Urinary bladder (tissue), 4 donors: ENCODE data around the gene PDE6H. TPM values are rescaled to one million over a fixed set of nuclear protein-coding genes. Genes with fewer than 3 reads are reported as not detected.

Experiments used
- DNase-seq: peaks from one replicate; pipeline ENCODE4 v3.0.0-alpha.2; 2015; ENCODE audit errors: extremely low spot score
- H3K27ac ChIP-seq: one replicate; pipeline ENCODE4 v1.5.1; 2013; ENCODE audit warnings: low read depth, mild to moderate bottlenecking, moderate library complexity
- H3K36me3 ChIP-seq: one replicate; pipeline ENCODE4 v1.6.1; 2013; ENCODE audit warnings: mild to moderate bottlenecking, moderate library complexity; ENCODE audit not compliant: insufficient read depth
- H3K4me1 ChIP-seq: one replicate; pipeline ENCODE4 v1.6.1; 2013; ENCODE audit warnings: mild to moderate bottlenecking, moderate library complexity; ENCODE audit not compliant: insufficient read depth
- H3K4me3 ChIP-seq: one replicate; pipeline ENCODE4 v1.5.1; 2013; ENCODE audit warnings: low read depth, low read length
- WGBS: extraction: QIAGEN DNeasy Blood & Tissue Kit; methylation state at CpG from one replicate; pipeline ENCODE4 v1.1.7; 2013; 5-methylcytosine and 5-hydroxymethylcytosine counted together
- polyA plus RNA-seq: library from polyadenylated mRNA; stranded (reverse); fragments of 200-250 nt; gene quantifications from one replicate; pipeline ENCODE4 v1.2.3, GENCODE V29; 2013
- total RNA-seq: library from RNA; depleted of rRNA; stranded (reverse); fragments of >200 nt; gene quantifications from one replicate; pipeline ENCODE4 v1.2.3, GENCODE V29; 2014
- donor health status: healthy with polysubstance abuse.
- donor health status: healthy.

Gene PDE6H
- total RNA-seq: not detected
- polyA plus RNA-seq: not detected

- no peak within 1 kb of the TSS for H3K27ac ChIP-seq
Measured at GRCh38 chr12:14972816-14973215, at the start of gene PDE6H. TSS of gene PDE6H (plus strand) at chr12:14973042. CDS start at chr12:14978013, 4,971 bp downstream.

GRCh38 chr12:14923944-14924343 is 48.9 kb upstream of the PDE6H start:
- H3K27ac ChIP-seq: no peak overlapping the region
- DNase-seq: no peak
- WGBS: 98% methylated on average over 2 of the region's 2 CpGs
- H3K4me1 ChIP-seq: no peaks in the 10 kb centered on the region
- H3K4me3 ChIP-seq: no peak overlapping the region
- no peaks in the 10 kb centered on the region for H3K36me3 ChIP-seq

More at GRCh38 chr12:14972816-14973215, at the start of gene PDE6H:
- Histone ChIP-seq H3K4me1 (no peaks in the 10 kb centered on the region), H3K4me3 (no peak within 1 kb of the TSS), H3K36me3 (no peaks in the 10 kb centered on the region)
- 89% methylated on average over 2 of the region's 2 CpGs for WGBS
- DNase-seq: no peak

DNA sequence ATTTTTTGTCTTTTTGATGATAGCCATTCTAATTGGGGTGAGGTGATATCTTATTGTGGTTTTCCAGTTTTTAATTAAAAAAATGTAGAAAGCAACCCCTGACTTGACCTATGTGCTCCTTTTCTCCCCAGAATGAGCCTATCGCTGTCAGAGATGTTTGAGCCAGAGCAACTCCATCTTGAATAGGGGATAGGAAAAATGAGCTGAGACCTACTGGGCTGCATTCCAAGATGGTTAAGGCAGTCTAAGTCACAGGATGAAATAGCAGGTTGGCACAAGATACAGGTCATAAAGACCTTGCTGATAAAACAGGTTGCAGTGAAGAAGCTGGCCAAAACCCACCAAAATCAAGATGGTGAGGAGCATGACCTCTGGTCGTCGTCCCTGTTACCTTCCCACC is 48.3 kb upstream of the PDE6H start:
- WGBS: 87% methylated on average over 3 of the region's 3 CpGs
- H3K36me3 ChIP-seq: no peaks in the 10 kb centered on the region
- no peak overlapping the region for H3K27ac ChIP-seq
- H3K4me3 ChIP-seq: no peak overlapping the region
- no peak for DNase-seq
- no peaks in the 10 kb centered on the region for H3K4me1 ChIP-seq

DNA sequence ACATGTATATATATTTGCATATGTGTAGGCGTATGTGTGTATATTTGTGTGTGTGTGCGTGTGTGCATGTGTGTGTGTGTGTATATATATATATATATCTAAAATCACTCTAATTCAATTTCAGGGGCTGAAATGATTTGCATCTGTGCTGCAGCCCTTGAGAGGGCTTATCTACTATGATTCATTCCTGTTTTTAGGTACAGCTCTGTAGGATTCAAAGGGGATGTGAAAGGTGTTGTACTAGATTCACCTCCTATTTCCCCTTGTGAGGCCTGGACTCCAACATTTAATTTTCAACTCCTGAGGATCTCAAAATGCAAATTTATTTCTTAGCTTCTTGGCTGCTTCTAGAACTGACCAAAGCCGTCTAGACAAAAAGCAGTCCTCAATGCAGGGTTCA is 45.6 kb upstream of the PDE6H start:
- DNase-seq: no peak
- Histone ChIP-seq H3K4me1 (no peaks in the 10 kb centered on the region), H3K4me3 (no peak overlapping the region), H3K36me3 (no peaks in the 10 kb centered on the region), H3K27ac (no peak overlapping the region)
- WGBS: 86% methylated on average over 3 of the region's 3 CpGs

- H3K4me3 ChIP-seq: no peak overlapping the region
- peak; percentile 89 for DNase-seq
- no peaks in the 10 kb centered on the region for H3K36me3 ChIP-seq
- WGBS: 16% methylated on average over 4 of the region's 4 CpGs
- H3K27ac ChIP-seq: no peak overlapping the region
- no peaks in the 10 kb centered on the region for H3K4me1 ChIP-seq
Measured at GRCh38 chr12:14928931-14929330, 43.9 kb upstream of the PDE6H start.

DNA sequence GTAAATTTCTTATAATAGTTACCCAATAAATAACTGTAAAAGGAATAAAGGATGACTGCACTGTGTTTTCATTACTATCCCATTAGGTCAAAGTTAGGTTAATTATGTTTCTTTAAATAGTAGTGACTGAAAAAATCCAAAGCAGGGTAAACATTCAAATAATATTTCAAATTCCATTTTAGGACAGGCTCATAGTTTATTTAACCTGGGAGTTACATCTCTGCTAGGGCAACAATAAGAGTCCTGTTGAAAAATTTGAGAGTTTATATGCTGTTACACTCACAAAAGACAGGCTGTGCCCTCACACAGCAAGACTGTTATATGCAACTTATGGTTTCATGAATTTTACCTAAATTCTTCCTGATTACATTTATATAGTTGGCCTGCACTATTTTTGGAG is 42.5 kb upstream of the PDE6H start:
- Histone ChIP-seq H3K4me1 (no peaks in the 10 kb centered on the region), H3K27ac (no peak overlapping the region)
- no peak for DNase-seq

GRCh38 chr12:14931359-14931758 is 41.5 kb upstream of the PDE6H start:
- Histone ChIP-seq H3K36me3 (no peaks in the 10 kb centered on the region), H3K4me3 (no peak overlapping the region), H3K27ac (no peak overlapping the region), H3K4me1 (peaks cover 2% of the 10 kb centered on the region)
- WGBS: 65% methylated on average over 4 of the region's 4 CpGs
- no peak for DNase-seq

More for the DNA sequence above, 42.5 kb upstream of the PDE6H start:
- no peaks in the 10 kb centered on the region for H3K36me3 ChIP-seq
- no peak overlapping the region for H3K4me3 ChIP-seq

DNA sequence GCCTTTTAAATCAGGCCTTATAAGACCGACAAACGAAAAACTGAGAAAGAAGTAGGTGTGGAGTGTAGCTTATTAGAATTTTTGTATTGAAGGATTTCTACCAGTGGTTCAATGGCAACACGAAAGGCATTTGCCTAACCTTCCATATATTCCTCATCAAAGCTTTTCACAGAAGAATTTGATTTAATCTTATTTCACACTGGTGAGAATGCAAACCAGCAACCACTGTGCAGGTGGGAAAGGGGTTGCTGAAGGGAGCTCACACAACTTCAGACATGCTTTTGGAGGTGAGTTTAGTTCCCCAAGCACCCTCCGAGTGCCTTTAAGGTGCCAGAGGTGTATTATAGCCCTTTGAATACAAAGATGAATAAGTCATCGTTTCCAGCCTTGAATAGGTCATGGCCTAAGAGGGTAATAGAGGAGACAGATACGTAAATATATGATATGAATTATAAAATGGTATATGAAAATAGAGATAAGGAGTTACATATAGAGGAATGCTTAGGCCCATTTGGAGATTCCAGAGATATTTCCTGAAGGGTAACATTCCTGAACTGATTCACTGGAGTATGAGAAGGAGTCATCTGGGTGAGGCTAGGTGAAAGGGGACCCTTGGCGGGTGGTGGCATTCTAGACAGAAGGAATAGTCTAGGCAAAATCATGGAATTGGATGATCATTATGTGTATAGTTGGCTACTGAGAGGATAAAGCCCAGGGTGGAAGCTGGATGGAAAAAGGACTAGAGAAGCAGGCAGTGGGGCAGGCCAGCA is 40.9 kb upstream of the PDE6H start:
- 90% methylated on average over 7 of the region's 7 CpGs for whole genome bisulfite sequencing

GRCh38 chr12:14934511-14934910 is 38.3 kb upstream of the PDE6H start:
- Histone ChIP-seq H3K27ac (peak overlapping the region; percentile 29), H3K36me3 (no peaks in the 10 kb centered on the region), H3K4me3 (no peak overlapping the region), H3K4me1 (peaks cover 2% of the 10 kb centered on the region)
- WGBS: 96% methylated on average over 2 of the region's 2 CpGs
- no peak for DNase-seq

More for the DNA sequence above, 40.9 kb upstream of the PDE6H start:
- Histone ChIP-seq H3K27ac (no peak overlapping the region), H3K4me3 (no peak overlapping the region), H3K4me1 (peaks cover 2% of the 10 kb centered on the region), H3K36me3 (no peaks in the 10 kb centered on the region)
- DNase-seq: no peak

DNA sequence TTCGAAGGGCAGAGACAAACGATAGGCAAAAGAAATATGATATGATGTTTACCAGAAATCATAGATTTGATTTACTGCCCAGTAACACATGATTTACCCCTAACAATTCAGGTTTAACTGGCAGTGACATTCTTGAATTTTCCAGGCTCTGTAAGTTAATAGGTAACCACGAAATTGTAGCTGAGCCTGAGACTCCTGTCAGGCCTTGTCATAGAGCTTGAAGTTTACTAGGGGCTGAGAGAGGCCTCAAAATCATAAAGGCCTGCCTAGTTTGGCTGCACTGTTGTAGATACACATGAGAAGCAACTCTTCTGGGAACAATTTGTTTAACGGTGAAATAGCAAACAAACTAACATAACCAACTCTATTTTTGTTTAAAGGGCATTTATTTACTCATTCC is 37.8 kb upstream of the PDE6H start:
- H3K4me3 ChIP-seq: no peak overlapping the region
- 52% methylated on average over 4 of the region's 4 CpGs for WGBS
- peaks cover 2% of the 10 kb centered on the region for H3K4me1 ChIP-seq
- peak overlapping the region; percentile 29 for H3K27ac ChIP-seq
- H3K36me3 ChIP-seq: no peaks in the 10 kb centered on the region
- DNase-seq: no peak

GRCh38 chr12:14936224-14936861 is 36.5 kb upstream of the PDE6H start:
- H3K4me1 ChIP-seq: peaks cover 2% of the 10 kb centered on the region
- no peak for DNase-seq
- no peak overlapping the region for H3K4me3 ChIP-seq
- 88% methylated on average over 6 of the region's 6 CpGs for WGBS
- H3K36me3 ChIP-seq: no peaks in the 10 kb centered on the region
- no peak overlapping the region for H3K27ac ChIP-seq

DNA sequence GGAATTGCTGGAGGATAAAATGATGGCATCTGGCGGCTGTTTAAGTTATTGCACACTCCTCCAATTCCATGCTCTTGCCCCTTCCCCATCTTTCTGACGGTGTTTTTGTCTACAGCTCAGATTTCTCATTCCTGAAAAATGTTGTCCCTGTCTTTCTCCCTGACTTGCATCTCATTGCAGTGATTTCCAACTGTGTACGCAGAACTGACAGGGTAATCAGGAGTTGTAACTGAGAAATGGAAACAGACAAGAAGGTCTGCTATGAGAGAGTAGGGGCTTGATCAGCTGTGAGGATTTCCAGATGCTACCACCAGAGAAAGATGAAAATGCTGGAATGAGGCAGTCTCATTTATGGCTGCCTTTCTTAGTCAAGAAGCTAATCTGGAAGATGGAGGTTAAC is 35.8 kb upstream of the PDE6H start:
- Histone ChIP-seq H3K4me1 (peaks cover 2% of the 10 kb centered on the region), H3K4me3 (no peak overlapping the region), H3K36me3 (peaks cover 4% of the 10 kb centered on the region), H3K27ac (no peak overlapping the region)
- WGBS: 87% methylated on average over 3 of the region's 3 CpGs
- no peak for DNase-seq

GRCh38 chr12:14937689-14938088 is 35.2 kb upstream of the PDE6H start:
- DNase-seq: no peak
- Histone ChIP-seq H3K36me3 (peaks cover 4% of the 10 kb centered on the region), H3K4me3 (no peak overlapping the region), H3K4me1 (peaks cover 2% of the 10 kb centered on the region), H3K27ac (no peak overlapping the region)
- 85% methylated on average over 1 of the region's 1 CpG for WGBS

DNA sequence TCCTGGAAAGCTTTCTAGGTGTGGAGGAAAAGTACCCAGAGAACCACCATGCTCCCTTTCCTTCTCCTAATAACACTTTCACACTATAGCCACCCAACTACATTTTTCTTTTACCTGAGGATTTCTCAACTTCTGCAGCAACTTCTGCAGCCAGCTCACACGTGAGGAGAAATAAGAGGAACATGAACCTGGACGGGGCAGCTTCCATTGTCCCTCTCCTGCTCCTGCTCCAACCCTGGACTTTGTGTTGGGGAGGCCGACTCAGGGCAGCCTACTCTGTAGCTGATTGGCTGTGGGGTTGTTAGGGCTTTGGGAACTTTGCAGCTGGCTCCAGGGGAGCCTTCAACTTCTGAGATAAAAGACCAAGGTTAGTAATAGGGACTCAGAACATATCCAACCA is 34.5 kb upstream of the PDE6H start, which contains the start of gene ERP27:
Gene ERP27, minus strand, starts transcription at position 237 of the 400 bp plus-strand sequence. Its CDS starts 29 bp downstream, at position 208.
- 94% methylated on average over 3 of the region's 3 CpGs for WGBS
- Histone ChIP-seq H3K27ac (no peak within 1 kb of the TSS), H3K4me3 (no peak within 1 kb of the TSS), H3K4me1 (peaks cover 2% of the 10 kb centered on the region), H3K36me3 (peaks cover 4% of the 10 kb centered on the region)
- no peak for DNase-seq
